ENCODE measurements around the gene ZNF662. TPM values are rescaled to one million over a fixed set of nuclear protein-coding genes. Genes with fewer than 3 reads are reported as not detected.
A peak's percentile ranks its signal among the peaks of the same experiment; 100 is the strongest.
"Not testable (repeated sequence)": the region's sequence is repeated elsewhere in the genome, so short reads cannot be mapped to it uniquely, and the experiment has no call there.

Gene ZNF662
- total RNA-seq, 1 donor from 2014 or later = 19.0 TPM

GRCh38 chr3:42883251-42883930, 22.6 kb upstream of the ZNF662 start:
- DNase-seq (ENCODE audit: low spot score); ATAC-seq: not testable (repeated sequence)
- intact Hi-C loops (cut with DNase I) = loop anchor here (5.0 to 10.0 kb wide), 3 partner anchors 49 to 1966 kb away; no protein-coding TSS in a partner anchor

GRCh38 chr3:42884324-42884723, 21.6 kb upstream of the ZNF662 start:
- ATAC-seq = no peak

GRCh38 chr3:42886294-42886822, 19.6 kb upstream of the ZNF662 start:
- ATAC-seq (no peak), DNase-seq (ENCODE audit: low spot score) (no peak)
- intact Hi-C loops (cut with DNase I) = loop anchor here (10.0 kb wide), 1 partner anchor 52 kb away; no protein-coding TSS in a partner anchor

More at GRCh38 chr3:42884324-42884723, 21.6 kb upstream of the ZNF662 start:
- no peak for DNase-seq (ENCODE audit: low spot score)
- intact Hi-C loops (cut with DNase I) = loop anchor here (5.0 to 10.0 kb wide), 3 partner anchors 50 to 1967 kb away; no protein-coding TSS in a partner anchor

- ATAC-seq = no peak
- no peak for DNase-seq (ENCODE audit: low spot score)
- intact Hi-C loops (cut with DNase I) = loop anchor here (10.0 kb wide), 1 partner anchor 52 kb away; no protein-coding TSS in a partner anchor
Measured at GRCh38 chr3:42887084-42887483, 18.9 kb upstream of the ZNF662 start.

- ATAC-seq = no peak
- DNase-seq (ENCODE audit: low spot score) = no peak
- intact Hi-C loops (cut with DNase I) = no loop called here
Measured at GRCh38 chr3:42891042-42891441, 14.9 kb upstream of the ZNF662 start.

- DNase-seq (ENCODE audit: low spot score) (no peak), ATAC-seq (no peak)
- intact Hi-C loops (cut with DNase I) = no loop called here
Measured at GRCh38 chr3:42892169-42892568, 13.8 kb upstream of the ZNF662 start.

GRCh38 chr3:42892807-42893206, 13.1 kb upstream of the ZNF662 start:
- DNase-seq (ENCODE audit: low spot score) (no peak), ATAC-seq (no peak)
- intact Hi-C loops (cut with DNase I) = no loop called here

GRCh38 chr3:42894698-42895579, 11.0 kb upstream of the ZNF662 start:
- DNase-seq (ENCODE audit: low spot score) (no peak), ATAC-seq (no peak)
- intact Hi-C loops (cut with DNase I) = no loop called here

GRCh38 chr3:42895580-42895868, 10.4 kb upstream of the ZNF662 start:
- ATAC-seq (no peak), DNase-seq (ENCODE audit: low spot score) (no peak)
- intact Hi-C loops (cut with DNase I) = no loop called here

GRCh38 chr3:42898896-42899675, 6.9 kb upstream of the ZNF662 start:
- ATAC-seq = no peak
- intact Hi-C loops (cut with DNase I) = no loop called here
- DNase-seq (ENCODE audit: low spot score) = no peak

- DNase-seq (ENCODE audit: low spot score) (no peak), ATAC-seq (no peak)
- intact Hi-C loops (cut with DNase I) = no loop called here
Measured at GRCh38 chr3:42900226-42901072, 5.5 kb upstream of the ZNF662 start.

GRCh38 chr3:42901073-42901415, 4.9 kb upstream of the ZNF662 start:
- intact Hi-C loops (cut with DNase I) = no loop called here
- no peak for ATAC-seq
- DNase-seq (ENCODE audit: low spot score) = no peak

- intact Hi-C loops (cut with DNase I) = no loop called here
- ATAC-seq (no peak), DNase-seq (ENCODE audit: low spot score) (no peak)
Measured at GRCh38 chr3:42902257-42902656, 3.7 kb upstream of the ZNF662 start.

- intact Hi-C loops (cut with DNase I) = no loop called here
- no peak for ATAC-seq
- no peak for DNase-seq (ENCODE audit: low spot score)
Measured at GRCh38 chr3:42904076-42904475, 1.9 kb upstream of the ZNF662 start.

GRCh38 chr3:42905740-42906069, 237 bp upstream of the ZNF662 start:
- DNase-seq (ENCODE audit: low spot score) = no peak
- no peak for ATAC-seq
- intact Hi-C loops (cut with DNase I) = no loop called here

GRCh38 chr3:42906848-42907183, 874 bp downstream of the ZNF662 start:
- DNase-seq (ENCODE audit: low spot score) (no peak), ATAC-seq (peak; percentile 26)
- intact Hi-C loops (cut with DNase I) = no loop called here

- ATAC-seq = no peak
- intact Hi-C loops (cut with DNase I) = no loop called here
- DNase-seq (ENCODE audit: low spot score) = no peak
Measured at GRCh38 chr3:42908675-42909074, 2.7 kb downstream of the ZNF662 start.

- intact Hi-C loops (cut with DNase I) = no loop called here
- ATAC-seq (no peak), DNase-seq (ENCODE audit: low spot score) (no peak)
Measured at GRCh38 chr3:42911551-42911950, 5.6 kb downstream of the ZNF662 start.
